Vagina (tissue), 2 donors: ENCODE results near the gene GGCT.

Source experiments
- POLR2A ChIP-seq, 2 donors: fragments of 450-650 bp; IDR thresholded peaks; one replicate each; pipeline ENCODE4 v1.6.1; 2017; ENCODE audit warnings: antibody characterized with exemption in 2 of 2, mild to moderate bottlenecking in 2 of 2, moderate library complexity in 2 of 2
- POLR2AphosphoS5 ChIP-seq, 2 donors: sonication (generic); formaldehyde crosslinking; IDR thresholded peaks; one replicate each; pipeline ENCODE4 v1.9.0; 2017; ENCODE audit warnings: antibody characterized with exemption in 2 of 2, mild to moderate bottlenecking in 2 of 2, low read depth in 1 of 2; ENCODE audit not compliant: insufficient read depth in 1 of 2
- TF ChIP-seq, protein P1 (sequence below), 3 experiments: fragments of 450-650 bp in 2 of 3; fragments of 200-600 bp in 1 of 3; sonication (generic) in 1 of 3; IDR thresholded peaks; one replicate each; pipeline ENCODE4 v1.5.1; 2017 to 2019; ENCODE audit warnings: antibody characterized with exemption in 3 of 3, mild to moderate bottlenecking in 2 of 3, moderate library complexity in 2 of 3

GRCh38 chr7:30466266-30466665, 38.4 kb downstream of the GGCT start:
- TF ChIP-seq, protein P1, sequence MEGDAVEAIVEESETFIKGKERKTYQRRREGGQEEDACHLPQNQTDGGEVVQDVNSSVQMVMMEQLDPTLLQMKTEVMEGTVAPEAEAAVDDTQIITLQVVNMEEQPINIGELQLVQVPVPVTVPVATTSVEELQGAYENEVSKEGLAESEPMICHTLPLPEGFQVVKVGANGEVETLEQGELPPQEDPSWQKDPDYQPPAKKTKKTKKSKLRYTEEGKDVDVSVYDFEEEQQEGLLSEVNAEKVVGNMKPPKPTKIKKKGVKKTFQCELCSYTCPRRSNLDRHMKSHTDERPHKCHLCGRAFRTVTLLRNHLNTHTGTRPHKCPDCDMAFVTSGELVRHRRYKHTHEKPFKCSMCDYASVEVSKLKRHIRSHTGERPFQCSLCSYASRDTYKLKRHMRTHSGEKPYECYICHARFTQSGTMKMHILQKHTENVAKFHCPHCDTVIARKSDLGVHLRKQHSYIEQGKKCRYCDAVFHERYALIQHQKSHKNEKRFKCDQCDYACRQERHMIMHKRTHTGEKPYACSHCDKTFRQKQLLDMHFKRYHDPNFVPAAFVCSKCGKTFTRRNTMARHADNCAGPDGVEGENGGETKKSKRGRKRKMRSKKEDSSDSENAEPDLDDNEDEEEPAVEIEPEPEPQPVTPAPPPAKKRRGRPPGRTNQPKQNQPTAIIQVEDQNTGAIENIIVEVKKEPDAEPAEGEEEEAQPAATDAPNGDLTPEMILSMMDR (IDR thresholded peaks at IDR 0.05) = no peak
- TF ChIP-seq POLR2A (IDR thresholded peaks at IDR 0.05) (no peak), POLR2AphosphoS5 (IDR thresholded peaks at IDR 0.05; ENCODE audit: insufficient read depth in 1 of 2, low read depth in 1 of 2) (no peak)
